GM19035 (cell line): ENCODE measurements around the gene EI24.

Source experiments
- ATAC-seq: cut with Tn5 transposase; IDR thresholded peaks from one replicate; pipeline ENCODE4 v1.9.1; 2021; ENCODE audit not compliant: unreplicated experiment

Gene EI24

GRCh38 chr11:125578783-125579182 lies 9.5 kb downstream of the EI24 start:
- no peak for ATAC-seq

DNA sequence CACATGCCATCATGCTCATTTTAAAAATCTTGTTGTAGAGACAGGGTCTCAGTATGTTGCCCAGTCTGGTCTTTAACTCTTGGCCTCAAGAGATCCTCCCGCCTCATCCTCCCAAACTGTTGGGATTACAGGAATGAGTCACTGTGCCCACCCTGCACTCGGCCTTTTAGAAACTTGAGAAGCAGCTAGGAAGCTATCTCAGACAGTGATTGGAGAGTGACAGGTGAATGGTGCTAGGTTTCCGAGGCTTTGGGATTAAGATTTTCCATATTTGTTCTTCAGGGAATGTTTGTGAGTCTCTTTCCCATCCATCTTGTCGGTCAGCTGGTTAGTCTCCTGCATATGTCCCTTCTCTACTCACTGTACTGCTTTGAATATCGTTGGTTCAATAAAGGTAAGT lies 10.5 kb downstream of the EI24 start:
- ATAC-seq: no peak

DNA sequence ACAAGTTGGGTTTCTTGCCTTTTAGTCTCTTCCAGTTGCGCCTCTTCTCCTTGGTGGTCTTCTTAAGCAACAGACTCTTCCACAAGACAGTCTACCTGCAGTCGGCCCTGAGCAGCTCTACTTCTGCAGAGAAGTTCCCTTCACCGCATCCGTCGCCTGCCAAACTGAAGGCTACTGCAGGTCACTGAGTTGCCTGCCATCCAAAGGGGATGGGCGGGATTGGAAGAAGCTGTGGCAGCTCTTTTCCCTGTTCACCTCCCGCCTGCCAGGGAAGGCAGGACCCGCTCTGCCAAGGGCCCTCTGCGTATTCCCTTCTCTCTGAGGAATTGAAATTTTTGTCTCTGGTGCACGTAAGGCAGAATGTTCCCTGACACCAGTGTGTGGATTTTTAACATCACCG lies 14.2 kb downstream of the EI24 start:
- ATAC-seq: no peak

DNA sequence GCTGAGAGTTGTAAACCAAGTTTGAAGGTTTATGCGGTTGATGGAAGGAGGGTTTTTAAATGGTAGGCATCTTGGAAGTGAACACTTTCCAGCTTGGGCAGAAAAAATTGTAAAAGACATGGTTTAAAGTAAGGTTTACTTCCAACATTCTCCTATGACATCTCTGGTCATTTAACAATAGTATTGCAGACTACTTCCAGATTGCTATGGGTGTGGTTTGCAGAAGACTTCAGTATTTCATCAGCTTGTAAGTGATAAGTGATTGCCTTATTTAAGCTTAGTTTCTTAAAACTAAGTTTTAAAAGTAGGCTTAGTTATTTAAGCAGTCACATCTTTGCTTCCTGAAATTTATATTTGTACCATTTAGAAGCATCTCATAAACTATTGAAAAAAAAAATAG lies 16.2 kb downstream of the EI24 start:
- no peak for ATAC-seq

- ATAC-seq: no peak
These were observed 17.3 kb downstream of the EI24 start for GRCh38 chr11:125586623-125587022.

GRCh38 chr11:125587480-125587879 lies 18.2 kb downstream of the EI24 start:
- ATAC-seq: no peak

- no peak for ATAC-seq
These were observed 19.2 kb downstream of the EI24 start for GRCh38 chr11:125588505-125588904.

DNA sequence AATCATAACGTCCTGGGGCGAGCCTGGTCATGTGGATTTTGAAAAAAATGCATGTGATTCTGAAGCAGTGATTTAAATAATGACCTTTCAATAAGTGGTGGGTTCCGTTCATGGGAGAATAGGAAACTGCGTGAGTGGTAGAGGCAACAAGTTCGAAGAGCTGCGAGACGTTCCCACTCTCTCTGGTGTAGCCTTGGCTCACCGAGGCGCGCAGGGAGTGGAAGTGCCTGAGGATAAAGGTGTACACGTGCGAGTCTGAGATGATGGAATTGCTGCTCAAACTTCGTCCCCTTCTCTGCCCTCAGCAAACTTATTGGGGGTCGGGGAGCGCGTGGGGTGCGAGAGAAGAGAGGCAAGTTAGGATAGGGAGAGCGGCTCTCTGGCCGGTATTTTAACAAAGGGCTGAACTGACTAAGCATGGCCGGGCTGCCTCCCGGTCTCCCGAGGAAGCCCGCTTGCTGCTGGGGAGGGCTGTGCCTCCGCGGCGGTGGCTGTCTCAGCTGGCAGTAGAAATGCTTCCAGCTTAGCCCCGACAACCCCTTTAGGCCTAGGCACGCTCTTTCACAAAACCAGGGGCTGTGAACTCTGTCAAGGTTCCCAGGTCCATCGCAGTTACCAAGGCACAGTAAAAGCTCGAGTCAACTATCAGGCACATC lies 22.5 kb downstream of the EI24 start:
- peak; percentile 22 for ATAC-seq

DNA sequence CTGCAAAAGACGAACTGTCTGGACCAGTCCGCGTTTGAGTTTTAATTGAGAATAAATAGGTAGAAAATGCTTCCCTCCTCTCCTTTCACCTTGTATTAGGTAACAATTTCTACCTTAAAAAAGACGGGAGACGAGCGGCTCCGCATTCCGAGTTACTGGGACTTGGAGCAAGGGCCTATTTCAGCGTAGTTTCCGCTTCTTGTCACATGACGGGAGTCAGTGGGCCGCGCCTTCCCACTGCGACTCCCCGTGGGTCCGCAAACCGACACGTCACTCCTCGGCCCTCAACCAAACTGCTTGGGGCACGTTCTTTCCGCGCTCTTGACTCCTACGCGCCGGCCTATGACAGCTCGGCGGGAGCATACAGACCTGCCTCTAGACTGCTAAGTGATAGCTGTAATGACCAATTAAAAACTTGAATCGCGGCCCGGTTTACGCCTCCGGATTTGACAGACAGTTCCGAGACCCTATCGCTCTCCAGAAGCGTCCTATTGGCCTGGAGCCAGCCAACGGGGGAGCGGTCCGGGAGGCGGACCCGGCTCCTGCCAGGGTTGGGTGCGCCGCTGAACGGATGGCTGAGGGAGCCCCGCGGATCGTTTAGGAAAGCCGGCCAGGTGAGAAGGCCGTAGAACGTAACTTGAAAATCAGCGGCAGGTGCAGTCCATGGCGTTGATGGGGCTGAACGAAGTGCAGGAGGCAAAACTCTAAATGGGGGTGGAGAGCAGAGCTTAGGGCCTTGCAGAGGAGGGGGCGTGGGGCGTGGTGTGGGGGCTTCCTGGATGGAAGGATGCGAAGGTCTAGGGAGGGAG lies 23.2 kb downstream of the EI24 start, which contains the start of gene STT3A:
Gene STT3A (plus strand): TSS at position 548 of the 809 bp plus-strand sequence. CDS start 3,064 bp downstream, outside the sequence.
- ATAC-seq: peak; percentile 95

- ATAC-seq: no peak
These were observed 24.0 kb downstream of the EI24 start for GRCh38 chr11:125593114-125593820.

DNA sequence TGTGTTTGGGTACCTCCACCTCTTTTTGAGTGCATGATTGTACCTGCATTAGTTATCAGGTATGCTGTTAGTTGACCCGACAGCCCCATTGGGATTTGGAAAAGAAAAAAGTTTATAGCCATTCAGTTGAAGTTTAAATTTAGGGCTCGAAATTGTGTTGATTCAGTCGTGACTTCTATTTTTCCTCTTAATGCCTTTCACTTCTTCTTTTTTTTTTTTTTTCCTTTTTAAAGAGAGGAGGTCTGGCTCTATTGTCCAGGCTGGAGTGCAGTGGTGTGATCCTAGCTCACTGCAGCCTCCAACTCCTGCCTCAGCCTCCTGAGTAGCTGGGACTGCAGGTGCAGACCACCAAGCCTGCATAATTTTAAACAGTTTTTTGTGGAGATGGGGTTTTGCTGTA lies 25.7 kb downstream of the EI24 start:
- ATAC-seq: no peak

- no peak for ATAC-seq
These were observed 31.4 kb downstream of the EI24 start for GRCh38 chr11:125600663-125601062.

GRCh38 chr11:125603207-125603606 lies 33.9 kb downstream of the EI24 start:
- no peak for ATAC-seq

GRCh38 chr11:125605417-125605816 lies 36.1 kb downstream of the EI24 start:
- no peak for ATAC-seq

GRCh38 chr11:125609545-125609944 lies 40.3 kb downstream of the EI24 start:
- ATAC-seq: no peak

GRCh38 chr11:125618383-125618782 lies 49.1 kb downstream of the EI24 start:
- no peak for ATAC-seq

DNA sequence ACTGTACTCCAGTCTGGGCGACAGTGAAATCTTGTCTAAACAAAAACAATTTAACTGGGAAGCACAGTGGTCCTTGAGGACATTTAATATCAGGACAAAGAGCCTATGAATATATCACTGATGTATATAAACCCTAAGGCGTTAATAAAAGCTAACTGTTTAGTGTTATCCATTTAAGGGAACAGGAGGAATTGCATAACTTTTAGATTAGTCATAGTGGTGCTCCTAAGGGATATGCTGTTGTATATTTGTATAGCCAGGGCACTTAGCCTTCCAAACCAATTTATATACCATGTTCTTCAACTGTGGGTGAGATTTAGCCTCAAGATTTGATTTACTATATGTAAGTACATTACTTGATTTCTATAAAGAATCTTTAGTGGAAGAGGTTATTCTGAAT lies 52.7 kb downstream of the EI24 start:
- no peak for ATAC-seq

DNA sequence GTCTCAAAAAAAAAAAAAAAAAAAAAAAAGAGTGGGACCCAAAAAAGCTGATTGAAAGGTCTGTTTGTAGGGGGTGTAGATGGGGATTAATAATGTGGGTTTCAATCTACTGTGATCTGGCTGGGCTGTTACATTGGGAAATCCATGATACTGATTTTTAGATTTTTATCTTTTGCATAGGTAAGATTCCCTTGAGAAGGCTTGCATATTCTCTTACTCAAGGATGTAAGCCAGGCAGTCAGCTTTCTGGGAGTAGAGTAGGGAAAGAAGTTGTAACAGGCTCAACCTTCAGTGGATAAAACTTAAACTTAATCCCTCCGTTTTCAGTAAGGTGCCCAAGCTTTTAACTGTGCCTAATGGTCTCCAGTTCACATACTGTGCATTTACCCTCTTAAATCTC lies 53.8 kb downstream of the EI24 start:
- no peak for ATAC-seq

GRCh38 chr11:125624756-125625213 lies 55.5 kb downstream of the EI24 start, which contains the start of gene CHEK1:
CHEK1 (plus strand) TSS chr11:125625163; CDS start chr11:125626769, 1,606 bp downstream.
- ATAC-seq: no peak

- no peak for ATAC-seq
These were observed 56.0 kb downstream of the EI24 start for GRCh38 chr11:125625225-125625629.

GRCh38 chr11:125625630-125626287 lies 56.5 kb downstream of the EI24 start:
- peak; percentile 85 for ATAC-seq
